ENCODE data around the gene INSC.
A peak's percentile ranks its signal among the peaks of the same experiment; 100 is the strongest.

Gene INSC

DNA sequence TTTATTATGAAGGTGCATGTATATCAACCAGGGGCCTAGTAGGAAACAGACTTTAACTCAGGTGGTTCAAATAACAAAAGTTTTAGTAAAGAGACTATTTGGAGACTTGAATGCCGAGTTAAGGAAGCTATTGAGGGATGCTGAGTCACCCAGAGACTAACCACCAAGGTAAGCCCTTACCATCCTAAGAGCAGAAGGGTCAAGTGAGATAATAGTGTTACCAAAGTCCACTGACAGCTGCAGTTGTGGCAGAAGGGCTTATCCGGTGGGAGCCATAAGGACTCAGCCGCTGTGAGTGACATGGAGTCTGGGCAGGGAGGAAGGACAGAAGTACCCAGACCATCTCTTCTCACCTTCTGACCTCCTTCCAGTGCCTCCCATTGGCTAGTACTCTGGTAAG lies 134.0 kb downstream of the INSC start:
- no peak overlapping the region for H3K4me3 ChIP-seq (replicated peaks; ENCODE audit: low read depth, low read length)
- DNase-seq (ENCODE audit: low read depth), result no peak
- no peak for TF ChIP-seq CTCF (IDR thresholded peaks at IDR 0.05; ENCODE audit: low read length, missing control alignments)

- no peak overlapping the region for H3K4me3 ChIP-seq (replicated peaks; ENCODE audit: low read depth, low read length)
- DNase-seq (ENCODE audit: low read depth), result peak; percentile 23
- TF ChIP-seq CTCF (IDR thresholded peaks at IDR 0.05; ENCODE audit: low read length, missing control alignments), result peak; percentile 1
Measured at GRCh38 chr11:15258433-15259165, 143.9 kb downstream of the INSC start.

DNA sequence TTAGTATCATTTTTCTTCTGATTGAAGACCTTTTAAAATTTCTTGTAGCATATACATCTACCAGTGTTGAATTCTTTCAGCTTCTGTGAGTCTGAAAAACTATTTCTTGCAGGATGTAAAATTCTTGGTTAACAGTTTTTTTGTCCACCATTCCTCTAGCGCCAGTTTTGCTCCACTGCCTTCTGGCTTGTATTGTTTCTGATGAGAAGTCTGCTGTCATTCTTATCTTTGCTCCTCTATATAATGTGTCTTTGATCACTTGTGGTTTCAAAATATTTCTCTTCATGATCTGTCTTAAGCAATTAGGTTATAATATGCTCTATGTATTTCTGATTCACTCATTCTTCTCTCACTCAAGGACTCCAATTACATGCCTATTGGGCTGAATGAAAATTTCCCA lies 152.3 kb downstream of the INSC start:
- TF ChIP-seq CTCF (IDR thresholded peaks at IDR 0.05; ENCODE audit: low read length, missing control alignments), result no peak

GRCh38 chr11:15268598-15268997 lies 153.9 kb downstream of the INSC start:
- TF ChIP-seq CTCF (IDR thresholded peaks at IDR 0.05; ENCODE audit: low read length, missing control alignments), result no peak
- DNase-seq (ENCODE audit: low read depth), result no peak

More for the DNA sequence above, 152.3 kb downstream of the INSC start:
- no peak for DNase-seq (ENCODE audit: low read depth)
- H3K4me3 ChIP-seq (replicated peaks; ENCODE audit: low read depth, low read length), result no peak overlapping the region

DNA sequence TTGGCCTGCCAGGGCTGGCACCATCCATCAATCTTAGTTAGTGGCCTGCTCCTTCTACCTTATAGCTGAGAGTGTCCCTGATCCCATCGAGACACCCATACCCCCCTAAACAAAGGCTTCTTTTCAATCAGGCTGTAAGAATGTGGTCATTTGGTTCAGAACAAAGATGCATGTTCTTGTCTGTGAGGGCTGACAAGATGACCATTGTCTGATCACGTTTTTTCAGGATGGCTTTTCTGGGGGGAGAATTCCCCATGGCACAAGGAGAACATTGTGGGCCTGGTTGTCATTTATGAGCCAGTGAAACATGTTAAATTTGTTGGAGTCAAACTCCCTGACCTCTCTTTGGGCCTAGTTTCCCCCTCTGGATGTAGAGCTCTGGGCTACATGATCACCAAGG lies 160.4 kb downstream of the INSC start:
- no peak for TF ChIP-seq CTCF (IDR thresholded peaks at IDR 0.05; ENCODE audit: low read length, missing control alignments)
- DNase-seq (ENCODE audit: low read depth), result no peak
- no peak overlapping the region for H3K4me3 ChIP-seq (replicated peaks; ENCODE audit: low read depth, low read length)

More at GRCh38 chr11:15268598-15268997, 153.9 kb downstream of the INSC start:
- H3K4me3 ChIP-seq (replicated peaks; ENCODE audit: low read depth, low read length), result no peak overlapping the region

DNA sequence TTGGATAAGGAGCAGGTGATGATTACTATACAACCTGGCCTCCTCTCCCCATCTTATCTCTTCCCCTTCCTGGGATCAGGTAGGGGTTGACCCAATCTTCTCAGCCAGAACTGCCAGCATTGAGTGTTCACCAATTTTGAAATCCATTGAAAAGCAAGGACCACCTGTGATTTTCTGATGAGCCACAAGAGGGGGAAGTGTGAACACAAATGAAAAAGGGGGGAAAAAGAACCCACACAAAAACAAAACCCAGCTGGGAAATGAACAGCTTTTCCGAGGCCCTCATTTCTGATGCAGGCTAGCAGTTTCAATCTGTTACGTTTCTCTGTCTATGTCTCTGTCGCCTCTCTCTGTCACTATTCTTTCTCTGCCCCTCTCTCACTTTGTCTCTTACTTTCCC lies 161.9 kb downstream of the INSC start:
- DNase-seq (ENCODE audit: low read depth), result peak; percentile 13
- no peak overlapping the region for H3K4me3 ChIP-seq (replicated peaks; ENCODE audit: low read depth, low read length)
- peak; percentile 23 for TF ChIP-seq CTCF (IDR thresholded peaks at IDR 0.05; ENCODE audit: low read length, missing control alignments)

GRCh38 chr11:15278128-15278527 lies 163.4 kb downstream of the INSC start:
- DNase-seq (ENCODE audit: low read depth), result peak; percentile 6
- no peak overlapping the region for H3K4me3 ChIP-seq (replicated peaks; ENCODE audit: low read depth, low read length)
- TF ChIP-seq CTCF (IDR thresholded peaks at IDR 0.05; ENCODE audit: low read length, missing control alignments), result no peak
